Measurements from ENCODE around the gene AP1S1. TPM values are rescaled to one million over a fixed set of nuclear protein-coding genes. Genes with fewer than 3 reads are reported as not detected.

The AP1S1 gene
- total and polyA plus RNA-seq, 2 of the 13 experiments (the other 11 are each of a cell fraction or from before 2014, with no cell fraction given) = 57.5 to 68.1 TPM

- TF ChIP-seq ZBTB26 (CRISPR knock-in tag; IDR thresholded peaks at IDR 0.05; ENCODE audit: borderline replicate concordance) (no peak), YEATS2 (CRISPR knock-in tag; IDR thresholded peaks at IDR 0.05; ENCODE audit: borderline replicate concordance) (no peak; the same call in 1 of the 2 replicates), ZNF574 (CRISPR knock-in tag; IDR thresholded peaks at IDR 0.05) (peak; percentile 85), ZNF589 (CRISPR knock-in tag; conservative IDR thresholded peaks at IDR 0.05) (peak; percentile 78; the same call in 1 of the 2 replicates), ZNF547 (CRISPR knock-in tag; IDR thresholded peaks at IDR 0.05) (peak; percentile 26; the same call in 1 of the 2 replicates), E2F1 (CRISPR knock-in tag; IDR thresholded peaks at IDR 0.05) (no peak), ATF2 (CRISPR knock-in tag; IDR thresholded peaks at IDR 0.05) (peak; percentile 90; the same call in 1 of the 2 replicates), CREB3 (CRISPR knock-in tag; IDR thresholded peaks at IDR 0.05) (no peak), ZNF234 (CRISPR knock-in tag; conservative IDR thresholded peaks at IDR 0.05) (no peak), NR2F1 (CRISPR knock-in tag; IDR thresholded peaks at IDR 0.05) (peak; percentile 99), HCFC1 (IDR thresholded peaks at IDR 0.05; ENCODE audit: low read depth, low read length) (no peak), CENPBD1 (CRISPR knock-in tag; IDR thresholded peaks at IDR 0.05; ENCODE audit: borderline replicate concordance, low read depth) (no peak), ZNF17 (CRISPR knock-in tag; IDR thresholded peaks at IDR 0.05) (0 out of 2 replicates have a peak, but pooled peaks have one; percentile 76), FOXA1 (IDR thresholded peaks at IDR 0.05) (no peak), FOXA1 (CRISPR knock-in tag; IDR thresholded peaks at IDR 0.05) (peak; percentile 68), KAT2B (IDR thresholded peaks at IDR 0.05; ENCODE audit: borderline replicate concordance, low read depth, low read length) (no peak), ZNF331 (CRISPR knock-in tag; IDR thresholded peaks at IDR 0.05) (peak; percentile 81), POGK (CRISPR knock-in tag; conservative IDR thresholded peaks at IDR 0.05) (peak; percentile 97), RXRA (CRISPR knock-in tag; IDR thresholded peaks at IDR 0.05) (peak; percentile 99)
Measured at GRCh38 chr7:101126651-101127459, 27.4 kb upstream of the AP1S1 start, which contains the start of gene SERPINE1 (continued).

Measured in HepG2 (cell line).